Stimulated activated CD4-positive, alpha-beta T cell treated with anti-CD3 and anti-CD28 coated beads, Interleukin-12 subunit alpha, Interleukin-12 subunit beta, amount 100 ng/mL, for 4 hours (primary cell): ENCODE results near the gene TENM3.

Experiments
- DNase-seq: peaks from one replicate; pipeline ENCODE4 v3.0.0-alpha.2; 2020

TENM3 gene

GRCh38 chr4:182758273-182758672, 515.1 kb downstream of the TENM3 start:
- no peak for DNase-seq

GRCh38 chr4:182760551-182761043, 517.4 kb downstream of the TENM3 start:
- DNase-seq: no peak

GRCh38 chr4:182764137-182764536, 520.9 kb downstream of the TENM3 start:
- DNase-seq: no peak

GRCh38 chr4:182764642-182765041, 521.4 kb downstream of the TENM3 start:
- no peak for DNase-seq

GRCh38 chr4:182765987-182766856, 523.0 kb downstream of the TENM3 start:
- no peak for DNase-seq

GRCh38 chr4:182766857-182767250, 523.7 kb downstream of the TENM3 start:
- no peak for DNase-seq

- DNase-seq: no peak
Measured at GRCh38 chr4:182768838-182769237, 525.6 kb downstream of the TENM3 start.

GRCh38 chr4:182770259-182770995, 527.2 kb downstream of the TENM3 start:
- no peak for DNase-seq

GRCh38 chr4:182770996-182771514, 527.9 kb downstream of the TENM3 start:
- DNase-seq: no peak

GRCh38 chr4:182775075-182775474, 531.9 kb downstream of the TENM3 start:
- no peak for DNase-seq

GRCh38 chr4:182776376-182777105, 533.3 kb downstream of the TENM3 start:
- no peak for DNase-seq

GRCh38 chr4:182778222-182778982, 535.2 kb downstream of the TENM3 start:
- no peak for DNase-seq

GRCh38 chr4:182786991-182787390, 543.8 kb downstream of the TENM3 start:
- DNase-seq: no peak

GRCh38 chr4:182788201-182788600, 545.0 kb downstream of the TENM3 start:
- DNase-seq: no peak

GRCh38 chr4:182789529-182789928, 546.3 kb downstream of the TENM3 start:
- DNase-seq: no peak

- DNase-seq: no peak
Measured at GRCh38 chr4:182795446-182796238, 552.4 kb downstream of the TENM3 start.

- DNase-seq: no peak
Measured at GRCh38 chr4:182799515-182800215, 556.5 kb downstream of the TENM3 start.

- DNase-seq: no peak
Measured at GRCh38 chr4:182800216-182800515, 557.0 kb downstream of the TENM3 start.

- DNase-seq: no peak
Measured at GRCh38 chr4:182801636-182802035, 558.4 kb downstream of the TENM3 start.

GRCh38 chr4:182802621-182803020, 559.4 kb downstream of the TENM3 start:
- DNase-seq: no peak

- no peak for DNase-seq
Measured at GRCh38 chr4:182803235-182803634, 560.0 kb downstream of the TENM3 start.
